CD14-positive monocyte (primary cell): ENCODE data around the gene CYP4B1. TPM values are rescaled to one million over a fixed set of nuclear protein-coding genes. Genes with fewer than 3 reads are reported as not detected.

Source experiments
- DNase-seq, 3 donors: peaks; one replicate each; pipeline ENCODE4 v3.0.0-alpha.2; 2011 to 2022
- H2AFZ ChIP-seq: 2 replicates; pipeline ENCODE4 v1.6.0; 2012; ENCODE audit warnings: mild to moderate bottlenecking, low read depth, low read length, inconsistent platforms; ENCODE audit not compliant: insufficient read depth, poor library complexity, severe bottlenecking
- H3K27ac ChIP-seq, 2 donors: 1 replicate in 1 of 2; 2 replicates in 1 of 2; pipeline ENCODE4 v1.5.1; 2012 to 2013; ENCODE audit warnings: low read length in 2 of 2, control low read depth in 1 of 2, inconsistent platforms in 1 of 2, low read depth in 1 of 2, mild to moderate bottlenecking in 1 of 2
- H3K27me3 ChIP-seq, 2 donors: one replicate each; pipeline versions ENCODE4 v1.6.0 to v1.6.1; 2011 to 2013; ENCODE audit warnings: low read length in 2 of 2; ENCODE audit not compliant: control insufficient read depth in 2 of 2, insufficient read depth in 2 of 2
- H3K36me3 ChIP-seq, 2 donors: replicated peaks in 1 of 2; 1 replicate in 1 of 2; 2 replicates in 1 of 2; pipeline versions ENCODE4 v1.5.1 to v1.6.1; 2012 to 2013; ENCODE audit warnings: low read length in 2 of 2, control low read depth in 1 of 2, inconsistent platforms in 1 of 2, mild to moderate bottlenecking in 1 of 2; ENCODE audit not compliant: insufficient read depth in 2 of 2, control insufficient read depth in 1 of 2
- H3K4me1 ChIP-seq, 2 donors: 1 replicate in 1 of 2; 2 replicates in 1 of 2; pipeline versions ENCODE4 v1.5.1 to v1.6.1; 2012 to 2013; ENCODE audit warnings: low read length in 2 of 2, control low read depth in 1 of 2, inconsistent platforms in 1 of 2, mild to moderate bottlenecking in 1 of 2, moderate library complexity in 1 of 2; ENCODE audit not compliant: insufficient read depth in 2 of 2, control insufficient read depth in 1 of 2
- H3K4me2 ChIP-seq: replicated peaks from 2 replicates; pipeline ENCODE3; 2012; ENCODE audit warnings: low read length, moderate library complexity, mild to moderate bottlenecking; ENCODE audit not compliant: poor library complexity, severe bottlenecking; ENCODE audit errors: extremely low read depth
- H3K4me3 ChIP-seq, 3 experiments: fragments of 200-600 bp in 1 of 3; sonication (generic) in 1 of 3; replicated peaks in 1 of 3; 1 replicate in 2 of 3; 2 replicates in 1 of 3; pipeline ENCODE4 v1.5.1; 2011 to 2013; ENCODE audit warnings: low read length in 3 of 3, mild to moderate bottlenecking in 3 of 3, control low read depth in 2 of 3, low read depth in 2 of 3, inconsistent platforms in 1 of 3, moderate library complexity in 1 of 3
- H3K79me2 ChIP-seq: 2 replicates; pipeline ENCODE4 v1.6.0; 2012; ENCODE audit warnings: mild to moderate bottlenecking, control low read depth, inconsistent platforms, low read length, moderate library complexity; ENCODE audit not compliant: insufficient read depth
- H3K9ac ChIP-seq: 2 replicates; pipeline ENCODE4 v1.6.0; 2017; ENCODE audit warnings: low read length, mild to moderate bottlenecking; ENCODE audit not compliant: insufficient read depth, poor library complexity, severe bottlenecking
- H3K9me3 ChIP-seq, 2 donors: replicated peaks in 1 of 2; 1 replicate in 1 of 2; 2 replicates in 1 of 2; pipeline versions ENCODE4 v1.5.1 to v1.6.1; 2012 to 2013; ENCODE audit warnings: low read length in 2 of 2, control low read depth in 1 of 2; ENCODE audit not compliant: control insufficient read depth in 1 of 2, insufficient read depth in 1 of 2
- H4K20me1 ChIP-seq: 2 replicates; pipeline ENCODE4 v1.6.0; 2012; ENCODE audit warnings: mild to moderate bottlenecking, low read length, control low read depth, moderate library complexity; ENCODE audit not compliant: insufficient read depth
- H3K27ac Mint-ChIP-seq, 7 donors: one replicate each; pipeline ENCODE4 v1.8.0; 2020; ENCODE audit warnings: mild to moderate bottlenecking in 7 of 7, mixed read lengths in 7 of 7, moderate library complexity in 6 of 7, inconsistent platforms in 2 of 7
- H3K27me3 Mint-ChIP-seq, 3 donors: one replicate each; pipeline ENCODE4 v1.8.0; 2021 to 2022; ENCODE audit warnings: low read depth in 3 of 3, mild to moderate bottlenecking in 3 of 3, mixed read lengths in 3 of 3, moderate library complexity in 3 of 3, inconsistent platforms in 1 of 3
- H3K36me3 Mint-ChIP-seq, 2 donors: one replicate each; pipeline ENCODE4 v1.8.0; 2020; ENCODE audit warnings: mixed read lengths in 2 of 2, inconsistent platforms in 1 of 2, mild to moderate bottlenecking in 1 of 2
- H3K4me1 Mint-ChIP-seq: one replicate; pipeline ENCODE4 v1.8.0; 2020; ENCODE audit warnings: mild to moderate bottlenecking, mixed read lengths
- H3K4me3 Mint-ChIP-seq, 2 donors: one replicate each; pipeline ENCODE4 v1.8.0; 2020; ENCODE audit warnings: mild to moderate bottlenecking in 2 of 2, mixed read lengths in 2 of 2, moderate library complexity in 1 of 2
- H3K9me3 Mint-ChIP-seq, 7 donors: one replicate each; pipeline ENCODE4 v1.8.0; 2020 to 2022; ENCODE audit warnings: mixed read lengths in 7 of 7, mild to moderate bottlenecking in 6 of 7, moderate library complexity in 6 of 7, inconsistent platforms in 2 of 7
- WGBS: methylation state at CpG from one replicate; pipeline ENCODE4 v1.1.5; 2013; ENCODE audit warnings: missing lambda C conversion rate; ENCODE audit not compliant: insufficient coverage; 5-methylcytosine and 5-hydroxymethylcytosine counted together
- intact Hi-C, 2 donors: fragments of 100-400 bp; cut with micrococcal nuclease; formaldehyde crosslinking; loops; one replicate each; pipeline versions ENCODE4 v1.15.0 to v1.15.1; 2023
- polyA plus RNA-seq, 3 donors: library from polyadenylated mRNA; depleted of rRNA in 1 of 3; unstranded in 2 of 3; stranded (reverse) in 1 of 3; fragments of 300-500 nt in 2 of 3; fragments of >200 nt in 1 of 3; fragmentation: Illumina TruSeq in 2 of 3; gene quantifications; 1 replicate in 2 of 3; 2 replicates in 1 of 3; pipeline ENCODE4 v1.2.3, GENCODE V29; 2012 to 2021
- TF ChIP-seq, protein P1 (sequence below): fragments of 200-600 bp; IDR thresholded peaks from one replicate; pipeline ENCODE4 v1.8.0; 2022; ENCODE audit warnings: antibody characterized with exemption, mild to moderate bottlenecking

Gene CYP4B1
- polyA plus RNA-seq, 3 donors, result not detected

DNA sequence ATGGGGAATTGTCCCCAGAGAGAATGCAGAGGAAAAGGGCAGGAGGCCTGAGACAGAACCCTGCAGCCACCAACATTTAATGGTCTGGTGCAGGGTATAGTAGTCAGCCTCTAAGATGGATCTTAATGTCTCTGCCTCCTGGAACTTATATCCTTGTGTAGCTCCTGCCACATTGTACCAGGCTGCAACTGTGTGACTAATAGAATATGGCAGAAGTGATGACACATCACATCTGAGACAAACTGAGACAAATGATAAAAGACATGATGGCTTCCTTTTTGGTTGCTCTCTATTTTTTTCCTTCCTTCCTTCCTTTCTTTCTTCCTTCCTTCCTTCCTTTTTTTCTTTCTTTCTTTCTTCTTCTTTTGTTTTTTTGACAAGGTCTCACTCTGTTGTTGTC, 37.1 kb upstream of the CYP4B1 start:
- intact Hi-C loops, result no loop called here
- Histone ChIP-seq H3K9ac (no peak overlapping the region), H3K4me2 (no peak overlapping the region), H3K79me2 (no peaks in the 10 kb centered on the region), H3K27ac (no peak overlapping the region), H2AFZ (no peak overlapping the region), H3K36me3 (no peaks in the 10 kb centered on the region), H3K4me3 (no peak overlapping the region), H3K4me1 (no peaks in the 10 kb centered on the region), H4K20me1 (no peaks in the 10 kb centered on the region), H3K27me3 (no peaks in the 10 kb centered on the region), H3K9me3 (no peaks in the 10 kb centered on the region)
- Mint-ChIP-seq H3K27ac (no peak overlapping the region), H3K27me3 (peaks cover 8 to 26% (median 17%) of the 10 kb centered on the region in 3 donors), H3K9me3 (peaks cover 0 to 11% (median 3%) of the 10 kb centered on the region in 7 donors), H3K36me3 (no peaks in the 10 kb centered on the region), H3K4me3 (no peak overlapping the region), H3K4me1 (no peaks in the 10 kb centered on the region)
- TF ChIP-seq, protein P1, sequence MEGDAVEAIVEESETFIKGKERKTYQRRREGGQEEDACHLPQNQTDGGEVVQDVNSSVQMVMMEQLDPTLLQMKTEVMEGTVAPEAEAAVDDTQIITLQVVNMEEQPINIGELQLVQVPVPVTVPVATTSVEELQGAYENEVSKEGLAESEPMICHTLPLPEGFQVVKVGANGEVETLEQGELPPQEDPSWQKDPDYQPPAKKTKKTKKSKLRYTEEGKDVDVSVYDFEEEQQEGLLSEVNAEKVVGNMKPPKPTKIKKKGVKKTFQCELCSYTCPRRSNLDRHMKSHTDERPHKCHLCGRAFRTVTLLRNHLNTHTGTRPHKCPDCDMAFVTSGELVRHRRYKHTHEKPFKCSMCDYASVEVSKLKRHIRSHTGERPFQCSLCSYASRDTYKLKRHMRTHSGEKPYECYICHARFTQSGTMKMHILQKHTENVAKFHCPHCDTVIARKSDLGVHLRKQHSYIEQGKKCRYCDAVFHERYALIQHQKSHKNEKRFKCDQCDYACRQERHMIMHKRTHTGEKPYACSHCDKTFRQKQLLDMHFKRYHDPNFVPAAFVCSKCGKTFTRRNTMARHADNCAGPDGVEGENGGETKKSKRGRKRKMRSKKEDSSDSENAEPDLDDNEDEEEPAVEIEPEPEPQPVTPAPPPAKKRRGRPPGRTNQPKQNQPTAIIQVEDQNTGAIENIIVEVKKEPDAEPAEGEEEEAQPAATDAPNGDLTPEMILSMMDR, result no peak
- no peak for DNase-seq

DNA sequence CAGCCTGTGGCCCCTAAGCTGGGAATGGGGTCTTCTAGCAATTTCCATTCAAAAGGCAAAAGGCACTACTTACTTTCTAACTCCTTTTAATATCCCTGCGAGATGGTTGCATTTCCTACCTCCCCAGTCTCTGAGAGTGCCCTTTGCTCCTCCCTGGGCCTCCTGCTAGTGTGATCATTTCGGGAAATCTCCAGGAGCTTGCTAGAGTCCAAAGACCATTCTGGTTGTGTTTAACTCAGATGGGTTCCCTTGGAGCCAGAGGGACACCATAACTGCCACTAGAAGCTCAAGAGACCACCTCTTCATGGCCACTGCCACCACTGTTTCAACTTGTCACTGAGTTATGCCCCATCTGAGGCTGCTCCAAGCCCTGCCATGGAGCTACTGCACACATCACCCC, 34.4 kb upstream of the CYP4B1 start:
- Mint-ChIP-seq H3K9me3 (peaks cover 5 to 22% (median 15%) of the 10 kb centered on the region in 7 donors), H3K4me1 (no peaks in the 10 kb centered on the region), H3K4me3 (no peak overlapping the region), H3K36me3 (no peaks in the 10 kb centered on the region), H3K27me3 (peaks cover 10 to 14% (median 12%) of the 10 kb centered on the region in 3 donors), H3K27ac (no peak overlapping the region)
- Histone ChIP-seq H3K9me3 (peaks cover 7 to 12% of the 10 kb centered on the region in 2 donors), H3K36me3 (no peaks in the 10 kb centered on the region), H3K27me3 (no peaks in the 10 kb centered on the region), H3K27ac (no peak overlapping the region), H3K4me1 (no peaks in the 10 kb centered on the region), H3K9ac (no peak overlapping the region), H3K4me2 (no peak overlapping the region), H2AFZ (no peak overlapping the region), H4K20me1 (no peaks in the 10 kb centered on the region), H3K4me3 (no peak overlapping the region), H3K79me2 (no peaks in the 10 kb centered on the region)
- TF ChIP-seq, protein P1, result no peak
- WGBS, result 86% methylated on average over 2 of the region's 2 CpGs
- DNase-seq, result no peak
- intact Hi-C loops, result no loop called here
